GM21786 (cell line): ENCODE data around the gene GCK.

ENCODE experiments used
- ATAC-seq: cut with Tn5 transposase; IDR thresholded peaks from one replicate; pipeline ENCODE4 v1.9.1; 2021; ENCODE audit not compliant: unreplicated experiment

GCK gene

DNA sequence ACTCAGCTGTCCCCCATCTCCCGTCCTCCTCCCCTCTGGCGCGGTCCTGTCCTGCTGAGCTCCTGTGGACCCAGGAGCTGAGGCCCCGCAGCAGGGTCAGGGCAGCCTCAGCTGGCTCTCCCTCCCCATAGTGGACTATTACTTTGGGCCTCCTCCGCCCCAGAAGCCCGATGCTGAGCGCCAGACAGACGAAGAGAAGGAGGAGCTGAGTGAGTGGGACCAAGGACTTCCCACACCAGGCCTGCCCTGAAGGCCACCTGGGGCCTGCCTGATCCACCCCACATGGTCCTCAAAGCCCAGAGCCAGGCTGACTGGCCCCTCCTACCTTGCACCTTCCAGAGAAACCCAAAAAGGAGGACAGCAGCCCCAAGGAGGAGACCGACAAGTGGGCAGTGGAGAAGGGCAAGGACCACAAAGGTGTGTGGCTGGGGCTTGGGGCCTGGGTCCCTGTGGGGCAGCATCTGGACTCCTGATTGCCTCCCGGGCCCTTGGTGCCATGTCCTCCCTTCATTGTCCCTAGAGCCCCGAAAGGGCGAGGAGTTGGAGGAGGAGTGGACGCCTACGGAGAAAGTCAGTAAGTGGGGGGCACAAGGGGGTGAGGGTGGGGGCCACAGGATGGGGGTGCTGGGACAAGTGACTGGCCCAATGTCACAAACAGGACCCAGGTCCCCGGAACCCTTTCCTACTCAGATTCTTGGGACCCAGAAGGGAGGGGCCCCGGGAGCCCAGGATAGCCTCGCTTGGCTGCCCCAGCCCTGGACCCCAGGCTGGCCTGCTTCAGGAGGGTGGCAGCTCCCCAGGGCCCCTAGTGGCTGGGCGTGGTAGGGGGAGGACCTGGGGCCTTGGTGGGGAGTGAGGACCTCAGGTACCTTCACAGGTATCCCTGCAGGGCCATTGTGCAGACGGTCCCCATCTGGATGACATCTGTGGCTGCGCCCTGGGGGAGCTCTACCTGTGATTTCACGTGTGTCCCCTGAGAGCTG, 80.2 kb downstream of the GCK start:
- no peak for ATAC-seq

DNA sequence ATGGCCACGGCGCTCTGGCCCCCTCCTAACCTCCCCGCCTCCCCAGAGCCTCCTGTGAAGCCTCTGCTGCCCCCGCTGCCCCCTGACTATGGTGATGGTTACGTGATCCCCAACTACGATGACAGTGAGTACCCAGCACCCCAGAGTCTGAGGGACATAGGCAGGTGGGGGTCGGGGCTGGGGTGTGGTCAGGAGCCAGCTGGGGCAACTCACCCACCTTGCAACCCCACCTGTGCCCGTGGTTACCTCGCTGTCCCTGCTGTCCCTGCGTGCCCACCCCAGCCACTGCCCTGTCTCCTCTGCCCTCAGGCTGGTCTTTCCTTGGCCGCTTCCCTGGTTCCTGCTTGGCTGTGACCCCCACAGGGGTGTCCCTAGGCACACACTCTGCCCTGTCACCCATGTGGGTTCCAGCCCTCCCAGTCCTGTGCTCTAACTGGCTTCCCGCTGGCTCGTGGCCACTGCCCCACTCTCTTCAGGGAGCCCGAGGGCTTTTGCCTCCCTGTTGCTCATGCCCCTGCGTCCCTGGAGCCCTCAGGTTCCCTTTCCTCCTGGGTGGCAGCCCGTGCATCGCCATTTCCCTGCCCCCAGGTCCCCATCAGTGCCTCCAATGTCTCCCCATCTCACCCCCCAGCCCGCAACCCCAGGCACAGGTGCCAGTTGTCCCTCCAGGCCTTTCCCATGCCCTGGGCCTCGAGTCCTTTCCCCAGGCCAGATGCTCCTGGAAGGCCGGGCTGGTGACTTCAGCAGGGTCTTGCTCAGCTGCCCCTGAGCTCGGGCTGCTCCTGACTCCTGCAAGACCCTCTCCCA, 81.1 kb downstream of the GCK start:
- no peak for ATAC-seq

DNA sequence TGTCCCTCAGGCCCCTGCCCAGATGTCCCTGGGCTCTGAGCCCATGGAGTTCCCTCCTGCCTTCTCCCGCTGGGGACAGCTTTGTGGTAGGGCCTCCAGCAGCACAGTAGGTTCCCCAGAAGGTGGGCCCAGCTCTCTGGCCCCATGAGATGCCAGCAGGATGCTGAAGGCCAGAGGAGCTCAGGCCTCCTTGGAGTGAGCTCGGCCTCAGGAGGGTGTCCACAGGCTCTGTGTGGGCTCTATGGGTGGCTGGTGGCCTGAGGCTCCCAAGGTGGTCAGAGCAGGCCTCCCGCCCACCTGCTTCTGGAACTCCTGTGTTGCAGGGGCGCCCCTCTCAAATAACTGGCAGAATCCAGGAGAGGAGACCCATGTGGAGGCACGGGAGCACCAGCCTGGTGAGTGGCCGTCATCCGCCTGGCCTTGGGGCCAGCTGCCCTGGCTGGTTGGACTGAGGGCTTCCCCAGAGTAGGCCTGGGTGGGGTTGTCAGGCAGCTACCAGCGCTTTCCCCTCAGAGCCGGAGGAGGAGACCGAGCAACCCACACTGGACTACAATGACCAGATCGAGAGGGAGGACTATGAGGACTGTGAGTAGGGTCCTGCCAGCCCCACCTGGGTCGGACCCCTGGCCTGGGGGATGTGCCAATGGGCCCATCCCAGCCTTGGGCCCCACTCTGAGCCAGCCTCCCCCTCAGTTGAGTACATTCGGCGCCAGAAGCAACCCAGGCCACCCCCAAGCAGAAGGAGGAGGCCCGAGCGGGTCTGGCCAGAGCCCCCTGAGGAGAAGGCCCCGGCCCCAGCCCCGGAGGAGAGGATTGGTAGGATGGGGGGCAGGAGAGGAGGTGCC, 81.9 kb downstream of the GCK start:
- ATAC-seq = no peak

DNA sequence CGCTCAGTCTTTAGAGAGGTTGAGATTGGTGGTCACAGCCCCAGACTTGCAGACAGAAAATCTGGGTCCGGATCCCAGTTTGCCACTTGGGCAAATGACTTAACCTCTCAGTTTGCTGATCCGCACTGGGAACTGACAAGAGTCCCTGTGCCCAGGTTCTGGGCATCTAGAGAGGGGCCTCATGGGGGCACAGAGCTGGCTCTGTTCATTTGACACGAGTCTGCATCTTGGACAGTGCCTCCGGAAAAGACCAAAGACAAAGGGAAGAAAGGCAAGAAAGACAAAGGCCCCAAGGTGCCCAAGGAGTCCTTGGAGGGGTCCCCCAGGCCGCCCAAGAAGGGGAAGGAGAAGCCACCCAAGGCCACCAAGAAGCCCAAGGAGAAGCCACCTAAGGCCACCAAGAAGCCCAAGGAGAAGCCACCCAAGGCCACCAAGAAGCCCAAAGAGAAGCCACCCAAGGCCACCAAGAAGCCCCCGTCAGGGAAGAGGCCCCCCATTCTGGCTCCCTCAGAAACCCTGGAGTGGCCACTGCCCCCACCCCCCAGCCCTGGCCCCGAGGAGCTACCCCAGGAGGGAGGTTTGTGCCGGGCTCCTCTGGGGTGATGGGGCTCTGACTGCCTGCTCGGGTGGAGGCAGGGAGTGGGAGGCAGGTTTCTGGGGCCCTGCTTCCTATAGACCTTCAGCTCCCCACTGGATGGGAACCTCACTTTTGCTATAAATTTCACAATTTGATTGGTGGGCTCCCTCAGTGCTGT, 82.8 kb downstream of the GCK start:
- no peak for ATAC-seq

DNA sequence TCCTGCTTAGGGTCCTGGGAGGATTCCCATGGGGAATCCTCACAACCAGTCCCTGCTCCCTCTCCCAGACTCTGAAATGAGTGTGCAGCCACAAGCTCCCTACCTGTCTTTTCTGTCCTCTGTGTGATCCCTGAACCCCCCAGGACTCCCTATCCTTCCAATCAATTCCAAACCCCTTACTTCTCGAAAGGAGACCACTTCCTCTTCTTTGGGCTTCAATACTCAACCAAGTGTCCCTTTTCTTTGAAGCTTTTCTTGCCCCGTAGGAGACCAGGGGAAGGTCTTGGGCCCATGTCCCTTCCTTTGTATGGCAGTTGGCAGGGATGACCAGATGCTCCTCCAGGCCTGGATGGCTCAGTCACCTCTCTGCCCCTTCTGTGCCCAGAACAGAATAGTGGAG, 83.4 kb downstream of the GCK start:
- ATAC-seq = no peak

DNA sequence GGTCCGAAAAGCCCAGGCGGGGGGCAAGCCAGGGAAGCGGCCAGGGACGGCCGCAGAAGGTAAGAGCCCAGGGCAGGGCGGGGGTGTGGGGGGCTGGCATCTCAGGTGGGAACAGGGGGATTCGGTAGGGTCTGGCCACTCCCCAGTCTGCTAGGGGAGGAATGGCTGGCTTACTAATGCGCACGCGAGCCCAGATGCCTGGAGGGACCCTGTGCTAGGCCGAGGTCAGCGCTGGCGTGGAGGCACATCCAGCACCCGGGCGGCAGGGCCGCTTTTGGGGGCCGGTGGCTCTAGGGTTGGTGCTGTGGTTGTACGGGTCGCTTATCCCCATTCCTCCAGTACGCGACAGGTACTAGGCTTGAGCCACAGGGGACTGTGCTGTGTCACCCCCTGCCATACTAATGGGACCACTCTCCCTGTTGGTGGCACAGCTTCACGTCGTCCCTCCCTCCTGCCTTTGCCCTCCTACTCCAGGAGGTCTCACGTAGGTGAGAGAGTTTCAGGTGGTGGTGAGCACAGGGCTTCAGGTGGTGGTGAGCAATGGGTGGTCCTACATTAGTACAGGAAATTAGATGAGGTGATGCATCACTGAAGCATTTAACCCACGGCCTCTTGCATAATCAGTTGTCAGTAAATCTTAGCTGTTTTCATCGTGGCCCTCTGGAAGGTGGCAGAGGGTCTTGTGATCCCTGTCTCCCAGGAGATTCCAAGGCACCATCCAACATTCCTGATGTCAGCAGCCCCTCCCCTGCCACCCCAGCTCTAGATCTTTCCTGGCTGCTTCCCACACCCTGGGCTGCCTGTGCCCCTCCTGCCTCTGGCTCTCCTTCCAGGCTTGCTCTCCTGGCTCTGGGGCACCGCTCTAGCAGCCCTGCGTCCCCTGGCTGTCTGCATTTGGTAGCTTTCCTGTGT, 84.1 kb downstream of the GCK start:
- no peak for ATAC-seq

DNA sequence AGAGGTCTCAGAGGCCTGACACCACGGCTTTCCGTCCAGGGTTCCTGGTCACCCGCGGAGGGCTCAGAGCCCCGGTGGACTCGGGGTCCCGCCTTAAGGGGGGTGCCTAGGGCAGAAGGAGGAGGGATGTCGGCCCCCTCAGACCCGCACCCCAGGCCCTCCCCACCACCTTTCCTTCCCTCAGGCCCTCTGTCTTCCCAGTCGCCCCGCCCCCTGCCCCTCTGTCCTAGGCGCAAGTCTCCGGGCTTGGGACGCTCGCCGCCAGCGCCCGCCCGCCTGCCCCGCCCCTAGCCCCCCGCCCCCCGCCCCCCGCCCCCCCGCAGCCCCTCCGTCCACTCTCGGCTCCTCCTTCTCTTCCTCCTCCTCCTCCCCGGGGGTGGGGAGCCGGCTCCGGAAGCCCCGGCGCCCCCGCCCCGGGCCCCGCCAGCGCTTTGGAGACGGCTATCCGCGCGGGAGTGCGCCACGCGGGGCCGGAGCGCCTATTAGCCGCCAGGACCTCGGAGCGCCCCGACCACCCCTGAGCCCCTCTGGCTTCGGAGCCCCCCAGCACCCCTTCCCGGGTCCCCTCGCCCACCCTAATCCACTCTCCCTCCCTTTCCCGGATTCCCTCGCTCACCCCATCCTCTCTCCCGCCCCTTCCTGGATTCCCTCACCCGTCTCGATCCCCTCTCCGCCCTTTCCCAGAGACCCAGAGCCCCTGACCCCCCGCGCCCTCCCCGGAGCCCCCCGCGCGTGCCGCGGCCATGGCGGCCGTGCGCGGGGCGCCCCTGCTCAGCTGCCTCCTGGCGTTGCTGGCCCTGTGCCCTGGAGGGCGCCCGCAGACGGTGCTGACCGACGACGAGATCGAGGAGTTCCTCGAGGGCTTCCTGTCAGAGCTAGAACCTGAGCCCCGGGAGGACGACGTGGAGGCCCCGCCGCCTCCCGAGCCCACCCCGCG, 85.0 kb downstream of the GCK start, which contains the start of gene AEBP1:
Gene AEBP1 (plus strand): TSS at position 423 of the 937 bp plus-strand sequence. CDS start 321 bp downstream, at position 744.
- ATAC-seq = no peak

DNA sequence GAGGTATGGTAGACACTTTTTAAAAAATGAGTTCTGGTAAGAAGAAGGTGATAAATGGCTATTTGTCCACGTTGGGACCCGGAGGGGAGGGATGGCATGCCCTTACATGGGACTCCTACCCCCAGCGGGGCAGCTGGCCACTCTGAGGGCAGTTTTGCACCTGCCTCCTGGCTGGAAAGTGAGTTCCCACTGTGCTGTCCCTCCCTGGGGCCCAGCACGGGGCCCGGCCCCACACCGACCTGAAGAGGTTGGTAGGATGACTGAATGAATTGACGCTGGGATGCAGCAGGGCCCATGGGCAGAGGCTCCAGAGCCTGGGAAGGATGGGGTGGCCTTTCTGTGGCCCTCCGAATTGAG, 85.7 kb downstream of the GCK start:
- no peak for ATAC-seq

DNA sequence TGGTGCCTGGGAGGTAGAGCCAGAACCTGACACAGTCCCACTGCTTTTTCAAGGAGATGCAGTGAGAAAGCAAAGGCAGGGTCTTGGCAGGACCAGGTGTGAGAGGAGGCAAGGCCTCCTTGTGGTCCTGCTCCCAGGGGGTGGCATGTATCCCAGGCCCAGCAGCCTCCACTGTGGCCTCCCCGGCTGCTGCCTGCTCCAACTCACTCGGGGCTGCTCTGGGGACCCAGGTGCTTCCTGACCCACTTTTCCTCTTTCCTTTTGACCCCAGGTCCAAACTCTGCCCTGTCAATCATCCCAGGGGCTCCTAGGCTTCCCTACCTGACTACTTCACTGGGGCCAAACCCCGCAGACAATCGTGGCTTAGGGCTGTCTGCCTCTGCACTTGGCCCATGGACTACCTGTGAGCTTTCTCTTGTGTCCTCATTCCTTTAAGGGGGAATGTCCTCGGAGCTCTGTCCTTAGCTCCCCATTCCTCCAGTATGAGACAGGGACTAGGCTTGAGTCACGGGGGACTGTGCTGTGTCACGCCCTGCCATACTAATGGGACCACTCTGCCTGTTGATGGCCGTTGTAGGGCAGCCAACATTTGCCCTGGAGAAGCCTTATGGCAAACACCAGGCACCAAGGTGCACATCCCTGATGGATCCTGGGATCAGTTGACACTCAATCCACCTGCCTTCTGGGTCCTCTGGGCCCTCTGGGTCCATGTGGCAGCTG, 86.2 kb downstream of the GCK start:
- no peak for ATAC-seq

DNA sequence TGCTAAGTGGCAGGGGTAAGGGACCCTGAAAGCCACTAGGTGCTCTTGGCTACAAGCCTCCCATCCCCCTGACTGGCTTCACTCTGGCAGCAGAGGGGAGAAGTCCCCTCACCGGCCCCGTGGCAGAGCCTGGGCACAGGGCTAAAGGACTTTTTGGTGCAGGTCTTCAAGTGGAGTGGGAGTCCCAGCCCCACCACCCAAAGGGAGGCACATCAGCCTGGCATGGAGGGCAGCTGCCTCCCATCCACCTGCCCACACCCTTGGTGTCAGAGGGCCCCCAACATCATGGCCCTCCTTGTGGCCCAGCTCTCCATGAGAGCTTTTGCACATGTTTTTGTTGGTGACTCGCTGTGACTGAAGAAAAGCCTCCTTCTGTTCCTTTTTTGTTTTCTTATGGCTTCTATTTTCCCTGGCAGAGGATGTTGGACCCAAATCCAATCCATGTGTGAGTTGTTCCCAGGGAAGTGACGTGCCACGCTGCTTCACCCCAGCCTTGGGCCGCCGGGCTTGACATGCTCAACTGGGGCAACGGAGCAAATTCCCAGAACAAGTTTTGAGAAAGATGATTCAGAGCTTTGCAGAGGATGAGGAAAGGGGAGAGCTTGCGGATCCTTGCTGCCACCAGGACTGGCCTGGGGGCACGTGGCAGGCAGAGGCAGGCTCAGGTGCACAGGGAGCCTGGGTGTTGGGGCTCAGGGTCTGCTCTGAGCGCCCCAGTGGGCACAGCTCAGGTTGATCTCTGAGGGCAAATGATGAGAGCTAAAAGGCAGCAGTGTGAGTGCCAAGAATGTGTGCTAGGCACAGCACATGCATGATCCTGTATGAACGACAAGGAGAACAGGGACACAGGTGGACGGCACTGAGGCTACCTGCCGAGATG, 87.0 kb downstream of the GCK start:
- no peak for ATAC-seq

DNA sequence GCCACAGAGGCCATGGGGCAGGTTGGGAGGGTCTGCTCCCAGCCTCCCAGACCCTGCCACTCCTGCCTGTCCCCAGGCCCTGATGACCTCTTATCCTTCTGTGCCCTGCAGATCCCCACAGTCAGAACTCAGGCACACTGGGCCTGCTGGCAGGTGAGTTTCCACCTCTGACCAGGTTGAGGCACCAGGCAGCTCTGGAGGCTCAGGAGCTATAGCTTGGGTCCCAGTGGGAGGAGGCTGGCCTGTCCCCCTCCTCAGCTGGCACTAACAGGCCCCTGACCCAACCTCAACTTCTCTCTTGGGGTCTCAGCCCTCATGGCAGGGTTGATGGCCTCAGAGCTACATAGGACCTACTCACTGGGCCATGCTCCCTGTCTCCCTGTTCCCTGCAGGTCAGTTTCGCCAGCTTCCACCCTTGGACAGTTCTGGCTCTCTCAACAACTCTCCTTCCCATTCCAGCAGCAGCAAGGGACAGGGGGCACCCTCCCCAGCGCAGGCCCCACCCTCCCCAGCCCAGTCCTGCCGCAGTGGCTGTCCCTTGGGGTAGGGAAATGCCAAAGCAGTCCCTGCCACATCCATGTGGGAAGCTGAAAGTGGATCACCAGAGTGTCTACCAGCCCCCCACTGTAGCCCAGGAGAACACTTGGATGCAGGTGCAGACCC, 87.8 kb downstream of the GCK start:
- no peak for ATAC-seq

DNA sequence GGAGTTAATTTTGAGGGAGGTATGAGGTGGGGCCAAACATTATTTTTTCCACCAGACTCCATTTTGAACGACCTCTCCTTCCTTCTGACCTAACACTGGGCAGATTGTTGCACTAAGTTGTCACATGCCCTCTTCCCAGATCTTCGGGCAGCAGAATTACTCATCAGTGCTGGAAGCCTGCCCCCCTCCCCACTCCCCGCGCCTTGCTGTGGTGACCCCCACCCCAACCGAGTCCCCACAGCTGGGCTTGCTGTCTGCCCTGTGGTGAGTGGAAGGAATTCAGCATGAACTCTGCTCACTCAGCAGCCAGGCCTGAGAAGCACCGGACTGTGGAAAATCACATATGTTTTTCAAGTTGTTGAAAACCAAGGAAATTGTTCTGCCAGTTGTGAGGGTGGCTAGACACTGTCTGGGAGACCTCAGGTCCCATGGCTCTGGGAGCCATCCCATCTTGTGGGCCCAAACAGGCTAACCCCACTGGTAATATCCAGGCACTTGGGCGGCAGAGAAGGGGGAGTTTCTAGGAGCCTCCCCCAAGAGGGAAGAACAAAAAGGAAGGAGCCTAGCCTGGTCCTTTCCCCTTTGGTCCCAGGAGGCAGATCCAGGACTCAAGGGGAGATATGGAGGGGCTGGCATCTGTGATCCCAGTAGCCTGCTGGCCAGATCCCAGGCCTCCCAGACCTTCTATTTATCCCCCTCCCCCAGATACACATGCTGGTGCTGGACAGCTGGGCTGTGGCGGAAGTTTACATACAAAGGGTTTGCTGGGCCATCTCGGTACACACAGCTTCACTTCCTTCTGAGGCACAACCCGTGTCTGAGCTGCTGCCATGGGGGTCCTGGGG, 88.6 kb downstream of the GCK start:
- no peak for ATAC-seq

DNA sequence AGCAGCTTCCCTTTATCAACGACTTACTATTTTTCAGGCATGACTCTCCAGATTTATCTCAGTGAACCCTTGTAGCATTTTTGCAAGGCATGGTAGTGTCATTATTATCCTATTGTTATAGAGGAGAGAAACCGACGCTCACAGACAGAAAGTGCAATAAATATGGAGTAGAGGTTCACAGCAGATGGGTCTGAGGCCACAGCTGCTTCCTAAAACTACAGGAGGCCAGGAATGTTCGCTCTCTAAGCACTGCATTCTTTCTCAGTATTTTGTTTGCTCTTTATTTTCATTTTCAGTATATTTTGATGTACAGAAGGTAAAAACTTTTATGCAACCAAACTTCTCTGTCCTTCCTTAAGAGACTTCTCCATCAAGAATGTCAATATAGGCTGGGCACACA, 89.6 kb downstream of the GCK start:
- ATAC-seq = no peak

DNA sequence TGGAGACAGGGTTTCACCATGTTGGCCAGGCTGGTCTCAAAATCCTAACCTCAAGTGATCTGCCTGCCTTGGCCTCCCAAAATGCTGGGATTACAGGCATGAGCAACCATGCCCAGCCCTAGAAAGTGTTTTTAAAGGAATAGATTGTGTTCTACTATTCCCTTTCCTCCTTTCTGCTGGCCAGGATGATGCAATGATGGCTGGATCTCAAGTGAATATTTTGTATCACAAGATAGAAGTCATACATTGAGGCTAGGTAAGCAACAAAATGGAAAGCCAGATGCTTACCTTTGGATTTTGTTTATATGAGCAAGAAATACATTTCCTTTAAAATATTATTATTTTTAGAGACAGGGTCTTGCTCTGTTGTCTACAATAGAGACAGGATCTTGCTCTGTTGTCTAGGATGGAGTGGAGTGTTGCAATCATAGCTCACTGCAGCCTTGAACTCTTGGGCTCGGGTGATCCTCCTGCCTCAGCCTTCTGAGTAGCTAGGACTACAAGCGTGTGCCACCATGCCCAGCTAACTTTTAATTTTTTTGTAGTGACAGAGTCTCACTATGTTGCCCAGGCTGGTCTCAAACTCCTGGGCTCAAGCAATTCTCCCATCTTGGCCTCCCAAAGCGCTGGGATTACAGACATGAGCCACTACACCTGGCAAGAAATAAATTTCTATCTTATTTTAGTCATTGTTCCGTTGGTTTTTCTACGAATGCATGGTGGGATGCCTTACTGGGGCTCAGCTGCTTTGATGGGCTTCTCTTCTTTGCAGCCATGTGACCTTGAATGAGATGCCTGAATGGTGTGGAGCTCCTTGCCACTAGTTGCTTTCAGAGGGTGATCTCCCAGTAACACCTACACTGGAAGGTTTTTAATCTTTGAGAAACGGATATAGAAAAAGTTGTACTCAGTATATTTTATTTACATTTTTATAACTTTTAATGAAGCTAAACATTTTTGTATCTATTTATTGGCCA, 90.9 kb downstream of the GCK start:
- ATAC-seq = no peak
